ENCODE measurements around the gene PPM1A. TPM values are rescaled to one million over a fixed set of nuclear protein-coding genes. Genes with fewer than 3 reads are reported as not detected.

Gene PPM1A
- polyA plus RNA-seq, 2 of the 4 experiments (the other 2 are of a cell fraction), result 37.1 to 76.6 TPM

- 86% methylated on average over 1 of the region's 1 CpG for WGBS (ENCODE audit: missing lambda C conversion rate)
Observed at GRCh38 chr14:60265163-60265562, 16.1 kb downstream of the PPM1A start.

GRCh38 chr14:60266021-60266937 lies 17.3 kb downstream of the PPM1A start:
- Histone ChIP-seq H3K9me3 (peaks cover 27% of the 10 kb centered on the region), H3K4me3 (no peak overlapping the region), H3K27ac (no peak overlapping the region), H3K4me1 (0 out of 3 replicates have a peak, but pooled peaks cover under 1% of the 10 kb centered on the region), H3K4me2 (no peak overlapping the region)
- TF ChIP-seq JUNB (IDR thresholded peaks at IDR 0.05), result no peak
- TF ChIP-seq HDAC2 (IDR thresholded peaks at IDR 0.05), result no peak
- peak; percentile 30; the same call in 1 of the 3 replicates for TF ChIP-seq CTCF (IDR thresholded peaks at IDR 0.05)
- TF ChIP-seq ATOH8 (CRISPR knock-in tag; IDR thresholded peaks at IDR 0.05; ENCODE audit: low read depth), result no peak
- TF ChIP-seq MAFK (IDR thresholded peaks at IDR 0.05; ENCODE audit: partially characterized antibody), result no peak
- TF ChIP-seq RAD21 (conservative IDR thresholded peaks at IDR 0.05 in 1 of 2, IDR thresholded peaks at IDR 0.05 in 1 of 2), result peak in 1 of 2 experiments; percentile 30; a peak in 2 of 5 replicates
- 65% methylated on average over 1 of the region's 1 CpG for WGBS (ENCODE audit: missing lambda C conversion rate)
- FAIRE-seq (peak; percentile 18), ATAC-seq (no peak), DNase-seq (ENCODE audit: low read depth in 1 of 2, low spot score in 1 of 2) (peak in 1 of 2 experiments; percentile 16)
- ChIA-PET CTCF (interaction anchor here (1.2 to 1.3 kb wide), 2 partner anchors 10 to 65 kb away, joined by 3 to 4 read pairs; no protein-coding TSS in a partner anchor), POLR2A (interaction anchor here (1.3 kb wide), 1 partner anchor 17 kb away, joined by 6 read pairs; the partner anchor contains the start of gene PPM1A)

More at GRCh38 chr14:60265163-60265562, 16.1 kb downstream of the PPM1A start:
- no peak for DNase-seq (ENCODE audit: low read depth in 1 of 2, low spot score in 1 of 2)
- peaks cover 12% of the 10 kb centered on the region; the same call in 2 of the 3 replicates for H3K4me1 ChIP-seq
- H3K4me3 ChIP-seq, result no peak overlapping the region
- H3K9me3 ChIP-seq, result peaks cover 27% of the 10 kb centered on the region
- ATAC-seq, result no peak
- no peak overlapping the region for H3K4me2 ChIP-seq
- TF ChIP-seq USF2 (IDR thresholded peaks at IDR 0.05) (no peak), RFX5 (IDR thresholded peaks at IDR 0.05) (no peak), MAZ (IDR thresholded peaks at IDR 0.05; ENCODE audit: borderline replicate concordance, low read depth, low read length) (no peak), NPAS2 (CRISPR knock-in tag; IDR thresholded peaks at IDR 0.05; ENCODE audit: borderline replicate concordance) (no peak), EHMT2 (IDR thresholded peaks at IDR 0.05; ENCODE audit: low read depth) (no peak), REST (IDR thresholded peaks at IDR 0.05) (no peak), HOXA7 (CRISPR knock-in tag; IDR thresholded peaks at IDR 0.05) (no peak), NR3C1 (IDR thresholded peaks at IDR 0.05) (no peak), ZFP36 (IDR thresholded peaks at IDR 0.05; ENCODE audit: borderline replicate concordance, partially characterized antibody) (no peak), GATA3 (IDR thresholded peaks at IDR 0.05; ENCODE audit: borderline replicate concordance) (no peak), JUNB (IDR thresholded peaks at IDR 0.05) (no peak), RCOR1 (IDR thresholded peaks at IDR 0.05; ENCODE audit: low read depth, low read length) (no peak), BHLHE40 (IDR thresholded peaks at IDR 0.05; ENCODE audit: low read depth, low read length) (no peak)
- ChIA-PET CTCF (interaction anchor here (1.6 kb wide), 1 partner anchor 12 kb away, joined by 4 read pairs; no protein-coding TSS in a partner anchor), POLR2A (no interaction called here)
- no peak for FAIRE-seq
- H3K27ac ChIP-seq, result no peak overlapping the region

Data from A549 (cell line).